ENCODE data around the gene HDAC4. TPM values are rescaled to one million over a fixed set of nuclear protein-coding genes. Genes with fewer than 3 reads are reported as not detected.

Gene HDAC4
- total RNA-seq, 1 experiment from 2014 or later, result 32.0 TPM

DNA sequence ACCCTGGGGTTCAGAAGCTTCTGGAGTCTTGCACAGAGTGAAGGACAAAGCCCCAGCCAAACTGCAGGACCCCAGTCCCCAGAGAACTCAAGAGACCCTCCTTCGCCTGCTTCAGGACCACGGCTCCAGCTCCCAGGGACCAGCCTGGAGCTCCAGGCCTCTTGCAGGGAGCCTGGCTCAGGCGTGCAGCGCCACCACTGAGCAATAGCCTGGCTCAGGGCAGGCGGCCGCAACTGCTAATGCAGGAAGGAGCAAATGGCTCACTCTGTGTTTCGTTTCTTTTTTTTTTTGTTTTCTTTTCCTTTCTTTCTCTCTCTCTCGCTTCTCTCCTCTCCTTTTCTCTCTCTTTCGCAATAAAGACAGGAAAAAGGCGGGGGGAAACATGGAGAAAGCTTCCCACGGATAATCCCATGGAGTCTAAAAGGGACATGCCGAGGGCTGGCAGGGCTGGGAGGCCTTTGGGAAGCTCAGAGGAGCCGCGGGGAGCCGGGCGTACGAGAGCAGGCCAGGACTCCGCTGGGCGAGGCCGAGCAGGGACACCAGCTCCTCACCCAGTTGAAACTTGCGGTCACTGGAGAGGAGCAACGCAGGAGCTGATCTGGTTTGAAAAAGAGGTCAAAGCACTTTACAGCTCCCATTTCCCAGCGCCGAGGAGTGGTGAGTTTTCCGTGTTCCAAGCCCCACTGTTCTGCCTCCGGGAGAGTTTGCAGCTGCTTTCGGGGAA, 308.1 kb downstream of the HDAC4 start:
- no peak for DNase-seq
- no peak overlapping the region for H3K27ac ChIP-seq (ENCODE audit: insufficient read length, low read depth, low read length)
- no peaks in the 10 kb centered on the region for H3K23me2 ChIP-seq (ENCODE audit: insufficient read length, low read depth, low read length, poor library complexity, severe bottlenecking)
- no peak overlapping the region for H4K91ac ChIP-seq (ENCODE audit: insufficient read length, low read depth, low read length)
- no peak overlapping the region for H2BK15ac ChIP-seq (ENCODE audit: low read depth, low read length)
- no peaks in the 10 kb centered on the region for H3K79me1 ChIP-seq (ENCODE audit: insufficient read depth, low read depth, low read length, poor library complexity, severe bottlenecking)
- TF ChIP-seq, protein P1, sequence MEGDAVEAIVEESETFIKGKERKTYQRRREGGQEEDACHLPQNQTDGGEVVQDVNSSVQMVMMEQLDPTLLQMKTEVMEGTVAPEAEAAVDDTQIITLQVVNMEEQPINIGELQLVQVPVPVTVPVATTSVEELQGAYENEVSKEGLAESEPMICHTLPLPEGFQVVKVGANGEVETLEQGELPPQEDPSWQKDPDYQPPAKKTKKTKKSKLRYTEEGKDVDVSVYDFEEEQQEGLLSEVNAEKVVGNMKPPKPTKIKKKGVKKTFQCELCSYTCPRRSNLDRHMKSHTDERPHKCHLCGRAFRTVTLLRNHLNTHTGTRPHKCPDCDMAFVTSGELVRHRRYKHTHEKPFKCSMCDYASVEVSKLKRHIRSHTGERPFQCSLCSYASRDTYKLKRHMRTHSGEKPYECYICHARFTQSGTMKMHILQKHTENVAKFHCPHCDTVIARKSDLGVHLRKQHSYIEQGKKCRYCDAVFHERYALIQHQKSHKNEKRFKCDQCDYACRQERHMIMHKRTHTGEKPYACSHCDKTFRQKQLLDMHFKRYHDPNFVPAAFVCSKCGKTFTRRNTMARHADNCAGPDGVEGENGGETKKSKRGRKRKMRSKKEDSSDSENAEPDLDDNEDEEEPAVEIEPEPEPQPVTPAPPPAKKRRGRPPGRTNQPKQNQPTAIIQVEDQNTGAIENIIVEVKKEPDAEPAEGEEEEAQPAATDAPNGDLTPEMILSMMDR (conservative IDR thresholded peaks at IDR 0.05), result no peak
- Mint-ChIP-seq H3K4me3 (no peak overlapping the region), H3K27me3 (ENCODE audit: low read depth) (no peaks in the 10 kb centered on the region), H3K9me3 (no peaks in the 10 kb centered on the region), H3K36me3 (ENCODE audit: insufficient read depth in 1 of 3, low read depth in 3 of 3) (peaks cover 0 to 2% (median 0%) of the 10 kb centered on the region in 3 experiments; a peak in 2 of 7 replicates), H3K4me1 (peaks cover 5 to 9% of the 10 kb centered on the region in 2 experiments; a peak in 3 of 4 replicates), H3K27ac (no peak overlapping the region)
- H2BK12ac ChIP-seq (ENCODE audit: insufficient read length, low read depth, low read length), result no peak overlapping the region
- H3K23ac ChIP-seq (ENCODE audit: insufficient read length, low read depth, low read length), result no peak overlapping the region
- H3K4ac ChIP-seq (ENCODE audit: low read depth, low read length), result no peak overlapping the region
- H3K9ac ChIP-seq (ENCODE audit: extremely low read depth, insufficient read length, low read length), result no peak overlapping the region
- no peaks in the 10 kb centered on the region for H4K20me1 ChIP-seq (ENCODE audit: control insufficient read depth, insufficient read depth, insufficient read length)
- no peak overlapping the region for H2BK120ac ChIP-seq (ENCODE audit: low read depth, low read length, poor library complexity, severe bottlenecking)
- H3T11ph ChIP-seq (ENCODE audit: low read length), result no peak overlapping the region
- H3K27me3 ChIP-seq (ENCODE audit: insufficient read depth, low read length), result no peaks in the 10 kb centered on the region
- H3K4me2 ChIP-seq (ENCODE audit: insufficient read depth, insufficient read length, low read length), result no peak overlapping the region
- no peak overlapping the region for H4K5ac ChIP-seq (ENCODE audit: insufficient read length, low read depth, low read length)
- no peak overlapping the region for H2BK5ac ChIP-seq (ENCODE audit: insufficient read length, low read length)
- H3K56ac ChIP-seq (ENCODE audit: insufficient read length, low read depth, low read length), result no peak overlapping the region
- H2AK5ac ChIP-seq (ENCODE audit: insufficient read length, low read length), result no peak overlapping the region
- H3K4me1 ChIP-seq (ENCODE audit: insufficient read depth, low read length), result no peaks in the 10 kb centered on the region
- no peak overlapping the region for H4K8ac ChIP-seq (replicated peaks; ENCODE audit: insufficient read length, low read depth, low read length)
- no peak overlapping the region for H2AFZ ChIP-seq (ENCODE audit: low read length)
- H3K18ac ChIP-seq (ENCODE audit: insufficient read length, low read depth, low read length), result no peak overlapping the region
- no peaks in the 10 kb centered on the region for H3K9me3 ChIP-seq (ENCODE audit: control insufficient read depth, low read depth, low read length)
- no peak overlapping the region for H3K14ac ChIP-seq (ENCODE audit: insufficient read depth, low read length)
- H3K79me2 ChIP-seq (ENCODE audit: insufficient read depth, low read length), result no peaks in the 10 kb centered on the region
- no CpG with 5 or more reads among the region's 27 CpGs for WGBS (ENCODE audit: extremely low coverage, insufficient read length, low lambda C conversion rate)
- no peak overlapping the region for H2BK20ac ChIP-seq (ENCODE audit: low read depth, low read length, poor library complexity, severe bottlenecking)
